ENCODE measurements around the gene DLGAP1.

The DLGAP1 gene

GRCh38 chr18:4207383-4207985 lies 247.6 kb downstream of the DLGAP1 start:
- in situ Hi-C loops (cut with HindIII; ENCODE audit: low pct_unique_long_range_greater_than_20kb, low sequenced_read_pairs) = no loop called here
- TF ChIP-seq JUND (IDR thresholded peaks at IDR 0.05; ENCODE audit: low read depth) = no peak
- no peak for DNase-seq (ENCODE audit: low read depth in 1 of 2, low spot score in 1 of 2)

GRCh38 chr18:4204438-4204720 lies 250.7 kb downstream of the DLGAP1 start:
- in situ Hi-C loops (cut with HindIII; ENCODE audit: low pct_unique_long_range_greater_than_20kb, low sequenced_read_pairs) = no loop called here
- TF ChIP-seq JUND (IDR thresholded peaks at IDR 0.05; ENCODE audit: low read depth) = no peak

DNA sequence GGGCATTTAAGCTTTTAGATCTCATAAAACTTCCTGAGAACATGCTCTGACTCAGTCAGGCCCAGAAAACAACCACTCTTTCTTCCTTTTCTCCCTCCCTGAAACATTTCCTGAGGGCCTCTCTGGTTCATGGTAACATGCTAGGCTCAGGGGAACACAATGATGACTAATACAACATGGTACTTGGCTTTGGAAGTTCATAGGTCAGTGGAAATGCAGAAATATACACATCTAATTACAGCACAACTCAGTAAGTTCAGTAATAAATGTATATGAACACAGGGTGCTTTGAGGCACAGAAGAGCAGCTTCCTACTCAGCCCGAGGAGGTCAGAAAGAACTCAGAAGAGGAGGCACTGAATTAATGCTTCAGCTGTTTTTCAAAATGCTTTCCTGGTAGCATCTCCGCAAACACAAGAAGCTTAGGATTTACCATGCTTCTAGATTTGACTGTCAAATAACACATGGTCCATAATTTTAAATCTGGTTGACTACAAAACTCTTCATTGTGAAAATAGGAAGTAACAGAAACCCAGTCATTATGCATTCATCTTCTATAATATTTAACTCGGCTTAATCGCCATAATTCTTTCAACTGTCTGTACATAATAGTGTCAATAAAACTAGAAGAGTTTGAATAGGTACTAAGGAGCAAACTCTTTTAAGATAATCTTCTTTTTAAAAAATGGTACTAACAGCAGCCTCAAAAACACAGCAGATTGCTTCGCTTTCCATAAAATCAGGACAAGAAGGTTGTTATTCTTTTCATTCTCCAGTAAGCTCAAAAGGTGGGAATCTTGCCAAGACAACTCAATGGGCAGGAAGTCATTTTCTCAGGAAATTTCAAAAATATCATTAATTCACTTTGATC lies 251.3 kb downstream of the DLGAP1 start:
- TF ChIP-seq JUND (IDR thresholded peaks at IDR 0.05; ENCODE audit: low read depth) = no peak
- DNase-seq (ENCODE audit: low read depth in 1 of 2, low spot score in 1 of 2) = no peak
- in situ Hi-C loops (cut with HindIII; ENCODE audit: low pct_unique_long_range_greater_than_20kb, low sequenced_read_pairs) = no loop called here

More at GRCh38 chr18:4204438-4204720, 250.7 kb downstream of the DLGAP1 start:
- no peak for DNase-seq (ENCODE audit: low read depth in 1 of 2, low spot score in 1 of 2)

DNA sequence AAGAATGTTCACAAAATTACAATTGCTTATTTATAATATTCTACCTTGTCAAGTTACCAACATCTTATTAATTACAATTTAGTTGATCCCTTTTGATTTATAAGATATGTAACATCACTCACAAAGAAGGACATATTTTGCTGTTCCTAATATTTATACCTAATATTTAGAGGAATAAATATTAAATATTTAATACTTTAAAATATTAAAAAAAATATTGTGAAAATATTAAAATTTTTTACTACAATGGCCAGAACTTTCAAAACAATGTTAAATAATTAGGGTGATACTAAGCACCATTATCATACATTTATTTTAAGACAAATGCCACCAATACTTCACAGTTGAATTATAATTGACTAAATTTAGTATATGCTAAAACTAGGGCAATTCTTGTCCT lies 254.7 kb downstream of the DLGAP1 start:
- in situ Hi-C loops (cut with HindIII; ENCODE audit: low pct_unique_long_range_greater_than_20kb, low sequenced_read_pairs) = no loop called here
- DNase-seq (ENCODE audit: low read depth in 1 of 2, low spot score in 1 of 2) = no peak
- TF ChIP-seq JUND (IDR thresholded peaks at IDR 0.05; ENCODE audit: low read depth) = no peak

GRCh38 chr18:4198956-4199355 lies 256.2 kb downstream of the DLGAP1 start:
- in situ Hi-C loops (cut with HindIII; ENCODE audit: low pct_unique_long_range_greater_than_20kb, low sequenced_read_pairs) = no loop called here
- no peak for TF ChIP-seq JUND (IDR thresholded peaks at IDR 0.05; ENCODE audit: low read depth)
- no peak for DNase-seq (ENCODE audit: low read depth in 1 of 2, low spot score in 1 of 2)

DNA sequence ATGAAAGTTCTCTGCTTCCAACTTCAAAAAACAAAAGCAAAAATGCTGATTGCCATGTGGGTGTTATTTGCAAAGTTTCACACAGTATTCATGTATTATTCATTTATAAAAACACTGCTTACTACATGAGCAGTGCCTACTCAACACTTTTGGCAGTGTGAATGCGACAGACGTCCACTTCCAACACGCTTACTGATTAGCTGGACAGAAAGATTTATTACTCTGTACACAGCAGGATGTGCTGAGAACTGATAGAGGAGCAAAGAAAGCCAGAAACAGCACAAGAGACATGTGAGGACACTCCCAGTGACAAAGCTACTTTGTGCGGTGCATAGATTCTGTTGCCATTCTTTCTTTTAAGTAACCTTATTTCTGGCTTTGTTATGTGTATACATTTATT lies 258.8 kb downstream of the DLGAP1 start:
- in situ Hi-C loops (cut with HindIII; ENCODE audit: low pct_unique_long_range_greater_than_20kb, low sequenced_read_pairs) = no loop called here
- no peak for DNase-seq (ENCODE audit: low read depth in 1 of 2, low spot score in 1 of 2)

DNA sequence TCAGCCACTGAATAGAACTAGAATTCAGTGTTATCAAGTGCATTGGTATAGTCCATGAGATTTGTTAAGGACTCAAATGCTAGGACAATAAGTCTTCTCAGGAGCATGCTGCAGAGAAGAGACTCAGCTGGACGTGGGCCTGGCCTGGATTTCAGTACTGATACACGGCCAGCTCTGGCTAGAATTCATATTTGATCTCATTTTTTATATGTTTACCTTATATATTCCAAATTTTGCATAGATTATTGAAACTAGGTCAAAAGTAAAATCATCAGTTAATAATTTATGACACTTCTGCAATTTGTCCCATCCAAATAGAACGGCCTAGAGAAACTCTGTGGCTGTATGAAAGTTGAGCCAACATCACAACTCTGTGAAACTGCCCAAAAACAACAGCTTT lies 262.0 kb downstream of the DLGAP1 start:
- no peak for TF ChIP-seq JUND (IDR thresholded peaks at IDR 0.05; ENCODE audit: low read depth)
- DNase-seq (ENCODE audit: low read depth in 1 of 2, low spot score in 1 of 2) = no peak
- in situ Hi-C loops (cut with HindIII; ENCODE audit: low pct_unique_long_range_greater_than_20kb, low sequenced_read_pairs) = no loop called here

More for the DNA sequence above, 258.8 kb downstream of the DLGAP1 start:
- TF ChIP-seq JUND (IDR thresholded peaks at IDR 0.05; ENCODE audit: low read depth) = no peak

DNA sequence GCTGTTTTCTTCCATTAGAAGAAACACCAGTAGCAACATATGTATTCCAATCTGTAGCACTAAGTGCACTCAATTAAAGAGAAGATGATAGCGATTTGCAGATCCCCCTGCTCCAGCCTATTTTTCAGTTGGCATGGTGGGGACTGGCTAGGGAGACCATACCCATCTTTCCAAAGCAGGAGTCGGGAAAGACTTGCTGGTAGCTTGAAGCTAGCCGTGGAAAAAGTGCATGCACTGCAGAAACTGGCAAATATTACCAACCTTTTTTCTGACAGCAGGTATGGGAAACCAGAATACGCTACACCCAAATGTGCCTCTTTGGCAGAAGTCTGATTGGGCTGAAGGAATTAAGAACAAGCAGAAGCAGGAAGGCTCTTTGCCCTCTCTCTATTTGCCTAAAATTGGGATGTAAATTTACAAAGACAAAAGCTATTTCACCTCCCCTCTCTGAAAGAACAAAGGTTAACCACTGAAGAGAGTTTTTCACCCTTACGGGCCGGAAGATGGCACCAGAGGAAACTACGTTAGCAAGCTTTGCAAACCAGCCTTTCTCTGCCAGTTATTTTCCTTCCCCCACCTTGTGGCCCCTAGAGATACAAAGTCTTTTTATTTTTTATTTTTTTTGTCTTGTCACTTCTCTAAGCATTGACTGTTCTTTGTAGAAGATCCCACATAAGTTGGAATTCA lies 273.1 kb downstream of the DLGAP1 start:
- DNase-seq (ENCODE audit: low read depth in 1 of 2, low spot score in 1 of 2) = peak; percentile 2 to 9
- in situ Hi-C loops (cut with HindIII; ENCODE audit: low pct_unique_long_range_greater_than_20kb, low sequenced_read_pairs) = no loop called here
- no peak for TF ChIP-seq JUND (IDR thresholded peaks at IDR 0.05; ENCODE audit: low read depth)

DNA sequence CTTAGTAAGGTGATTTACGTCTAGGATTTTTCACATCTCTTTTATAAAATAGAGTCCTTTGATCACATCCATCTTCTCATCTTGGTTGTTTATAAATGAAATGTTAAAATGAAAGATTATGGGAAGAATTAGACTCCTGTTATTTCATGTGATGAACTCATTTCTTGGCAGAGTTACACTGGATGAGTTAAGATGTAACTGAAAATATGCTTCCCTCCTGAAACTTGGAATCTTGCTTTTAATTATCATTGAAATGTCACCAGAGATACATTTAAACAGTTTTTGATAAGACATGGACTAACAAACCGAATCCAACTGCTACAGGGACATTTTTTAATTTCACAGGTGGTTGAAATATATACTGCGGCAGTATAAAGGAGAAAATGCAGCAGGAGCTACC lies 274.0 kb downstream of the DLGAP1 start:
- in situ Hi-C loops (cut with HindIII; ENCODE audit: low pct_unique_long_range_greater_than_20kb, low sequenced_read_pairs) = no loop called here
- no peak for DNase-seq (ENCODE audit: low read depth in 1 of 2, low spot score in 1 of 2)
- TF ChIP-seq JUND (IDR thresholded peaks at IDR 0.05; ENCODE audit: low read depth) = no peak

GRCh38 chr18:4172196-4173100 lies 282.7 kb downstream of the DLGAP1 start:
- in situ Hi-C loops (cut with HindIII; ENCODE audit: low pct_unique_long_range_greater_than_20kb, low sequenced_read_pairs) = no loop called here
- TF ChIP-seq JUND (IDR thresholded peaks at IDR 0.05; ENCODE audit: low read depth) = no peak
- DNase-seq (ENCODE audit: low read depth in 1 of 2, low spot score in 1 of 2) = no peak

- TF ChIP-seq JUND (IDR thresholded peaks at IDR 0.05; ENCODE audit: low read depth) = no peak
- no peak for DNase-seq (ENCODE audit: low read depth in 1 of 2, low spot score in 1 of 2)
- in situ Hi-C loops (cut with HindIII; ENCODE audit: low pct_unique_long_range_greater_than_20kb, low sequenced_read_pairs) = no loop called here
Observed at GRCh38 chr18:4157352-4157751, 297.8 kb downstream of the DLGAP1 start.

DNA sequence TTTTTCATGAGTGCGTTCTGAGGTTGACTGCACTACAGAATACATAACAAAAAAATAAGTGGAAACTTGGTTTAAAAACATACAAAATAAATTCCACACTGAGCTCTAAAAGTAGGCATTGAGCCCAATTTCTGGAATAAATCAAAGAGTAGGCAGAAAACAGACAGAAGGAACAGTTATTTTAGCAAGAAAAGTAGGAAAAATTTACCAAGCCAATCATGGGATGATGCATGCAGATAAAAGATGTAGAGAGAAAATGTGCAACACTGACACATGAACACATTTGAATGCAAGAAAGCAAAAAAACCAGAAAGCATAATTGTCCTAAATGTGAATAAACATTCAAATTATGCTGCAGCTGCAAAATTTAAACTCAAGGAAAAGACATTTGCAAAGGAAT lies 308.3 kb downstream of the DLGAP1 start:
- in situ Hi-C loops (cut with HindIII; ENCODE audit: low pct_unique_long_range_greater_than_20kb, low sequenced_read_pairs) = no loop called here
- no peak for DNase-seq (ENCODE audit: low read depth in 1 of 2, low spot score in 1 of 2)
- no peak for TF ChIP-seq JUND (IDR thresholded peaks at IDR 0.05; ENCODE audit: low read depth)

Data from T47D (cell line).